Astrocyte (in vitro differentiated cells and primary cell): ENCODE results near the gene COG4.

Source experiments
- CTCF ChIP-seq: IDR thresholded peaks from 2 replicates; pipeline ENCODE4 v1.5.1; 2011; ENCODE audit warnings: low read depth, mild to moderate bottlenecking, inconsistent platforms, low read length, moderate library complexity; ENCODE audit not compliant: insufficient read depth
- EZH2 ChIP-seq: IDR thresholded peaks from 2 replicates; pipeline ENCODE4 v1.6.1; 2012; ENCODE audit warnings: mild to moderate bottlenecking, low read length, inconsistent platforms; ENCODE audit not compliant: insufficient read depth

DNA sequence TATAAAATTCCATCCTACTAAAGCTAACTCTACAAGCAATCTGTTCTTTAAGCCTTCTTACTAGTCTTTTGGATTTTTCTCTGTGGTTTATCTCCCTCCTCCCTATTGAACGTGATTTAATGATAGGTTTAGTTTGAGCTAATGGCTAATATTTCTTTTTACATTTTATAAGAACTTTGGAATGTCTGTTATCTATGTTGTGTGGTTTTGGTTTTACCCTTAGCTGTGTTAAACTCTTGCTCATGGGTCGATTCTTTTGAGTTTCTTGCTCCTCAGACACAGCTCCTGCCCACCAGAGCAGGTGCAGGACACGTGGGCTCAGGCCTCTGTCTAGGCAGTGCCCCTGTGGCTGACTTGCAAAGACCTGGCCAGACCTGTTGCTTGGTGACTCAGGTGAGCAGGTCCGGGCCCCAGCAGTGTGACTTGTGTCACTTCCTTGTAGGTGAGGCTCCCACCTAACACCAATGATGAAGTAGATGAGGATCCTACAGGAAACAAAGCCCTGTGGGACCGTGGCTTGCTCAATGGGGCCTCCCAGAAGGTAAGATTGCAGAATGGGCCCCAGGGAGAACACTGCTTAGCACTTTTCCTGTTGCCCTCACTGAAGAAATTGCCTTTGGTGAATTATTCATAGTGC lies 45.4 kb upstream of the COG4 start:
- TF ChIP-seq CTCF (no peak), EZH2 (no peak)
